Neural progenitor cell (in vitro differentiated cells): ENCODE measurements around the gene SNAP29. TPM values are rescaled to one million over a fixed set of nuclear protein-coding genes. Genes with fewer than 3 reads are reported as not detected.

Experiments
- DNase-seq: peaks from one replicate; pipeline ENCODE4 v3.0.0-alpha.2; 2016; ENCODE audit warnings: low spot score
- H2AFZ ChIP-seq: fragments of 200-600 bp; sonication (generic); replicated peaks from 2 replicates; pipeline ENCODE4 v1.6.1; 2016; ENCODE audit warnings: antibody characterized with exemption
- H3F3A ChIP-seq: fragments of 200-600 bp; sonication (generic); 2 replicates; pipeline ENCODE4 v1.6.1; 2016; ENCODE audit warnings: antibody characterized with exemption, low read depth
- H3K27ac ChIP-seq: fragments of 200-600 bp; sonication (generic); 2 replicates; pipeline ENCODE4 v1.5.1; 2016; ENCODE audit warnings: mild to moderate bottlenecking
- H3K27me3 ChIP-seq: fragments of 200-600 bp; sonication (generic); 2 replicates; pipeline ENCODE4 v1.6.1; 2016; ENCODE audit warnings: mild to moderate bottlenecking, moderate library complexity
- H3K36me3 ChIP-seq: fragments of 200-600 bp; sonication (generic); 2 replicates; pipeline ENCODE4 v1.5.1; 2016
- H3K4me1 ChIP-seq: fragments of 200-600 bp; sonication (generic); 2 replicates; pipeline ENCODE4 v1.6.1; 2016; ENCODE audit warnings: mixed run types
- H3K4me2 ChIP-seq: fragments of 200-600 bp; sonication (generic); 2 replicates; pipeline ENCODE4 v1.6.1; 2016
- H3K4me3 ChIP-seq: fragments of 200-600 bp; sonication (generic); 2 replicates; pipeline ENCODE4 v1.5.1; 2016
- H3K79me2 ChIP-seq: fragments of 200-600 bp; sonication (generic); 2 replicates; pipeline ENCODE4 v1.6.1; 2016; ENCODE audit warnings: low read depth
- H3K9ac ChIP-seq: fragments of 200-600 bp; sonication (generic); 2 replicates; pipeline ENCODE4 v1.6.1; 2016
- H3K9me3 ChIP-seq: fragments of 200-600 bp; sonication (generic); 2 replicates; pipeline ENCODE4 v1.5.1; 2016; ENCODE audit warnings: low read depth
- H4K20me1 ChIP-seq: fragments of 200-600 bp; sonication (generic); 2 replicates; pipeline ENCODE4 v1.6.1; 2016; ENCODE audit warnings: low read depth
- H3K27ac Mint-ChIP-seq: 3 replicates; pipeline ENCODE4 v1.8.0; 2021; ENCODE audit warnings: mixed read lengths
- H3K27me3 Mint-ChIP-seq: 2 replicates; pipeline ENCODE4 v1.8.0; 2022; ENCODE audit warnings: low read depth, mild to moderate bottlenecking, inconsistent platforms, moderate library complexity, mixed read lengths; ENCODE audit not compliant: insufficient read depth
- H3K36me3 Mint-ChIP-seq: 3 replicates; pipeline ENCODE4 v1.8.0; 2021; ENCODE audit warnings: mixed read lengths
- H3K4me1 Mint-ChIP-seq: 3 replicates; pipeline ENCODE4 v1.8.0; 2021; ENCODE audit warnings: mixed read lengths
- H3K4me3 Mint-ChIP-seq: 3 replicates; pipeline ENCODE4 v1.8.0; 2021; ENCODE audit warnings: mild to moderate bottlenecking, moderate library complexity, mixed read lengths
- H3K9me3 Mint-ChIP-seq: 3 replicates; pipeline ENCODE4 v1.8.0; 2020; ENCODE audit warnings: mixed read lengths
- CTCF ChIP-seq: fragments of 200-600 bp; sonication (generic); IDR thresholded peaks from 2 replicates; pipeline ENCODE4 v1.5.1; 2017; ENCODE audit warnings: antibody characterized with exemption, mild to moderate bottlenecking
- EZH2 ChIP-seq: fragments of 200-600 bp; sonication (generic); IDR thresholded peaks from 2 replicates; pipeline ENCODE4 v1.6.1; 2017; ENCODE audit warnings: antibody characterized with exemption, mild to moderate bottlenecking, moderate library complexity
- EZH2phosphoT487 ChIP-seq: fragments of 200-600 bp; sonication (generic); IDR thresholded peaks from 2 replicates; pipeline ENCODE4 v1.6.1; 2017; ENCODE audit warnings: antibody characterized with exemption
- total RNA-seq: library from RNA; depleted of rRNA; stranded (reverse); fragments of >200 nt; gene quantifications from 2 replicates; pipeline ENCODE4 v1.2.3, GENCODE V29; 2015; ENCODE audit warnings: low replicate concordance

Gene SNAP29
- total RNA-seq, 1 donor from 2014 or later: 5.6 TPM

GRCh38 chr22:20852503-20852902, 6.3 kb upstream of the SNAP29 start:
- peaks cover 18% of the 10 kb centered on the region for H4K20me1 ChIP-seq
- peaks cover 88% of the 10 kb centered on the region for H3K79me2 ChIP-seq
- peaks cover 2% of the 10 kb centered on the region for H3F3A ChIP-seq
- H3K4me2 ChIP-seq: no peak overlapping the region
- Mint-ChIP-seq H3K27me3 (no peaks in the 10 kb centered on the region), H3K27ac (no peak overlapping the region), H3K9me3 (no peaks in the 10 kb centered on the region), H3K36me3 (no peaks in the 10 kb centered on the region), H3K4me3 (no peak overlapping the region), H3K4me1 (peaks cover 18% of the 10 kb centered on the region)
- H3K4me1 ChIP-seq: peaks cover 10% of the 10 kb centered on the region
- H3K27me3 ChIP-seq: no peaks in the 10 kb centered on the region
- H3K36me3 ChIP-seq: no peaks in the 10 kb centered on the region
- no peaks in the 10 kb centered on the region for H3K9me3 ChIP-seq
- H2AFZ ChIP-seq: no peak overlapping the region
- no peak for DNase-seq
- no peak for TF ChIP-seq EZH2
- no peak for TF ChIP-seq CTCF
- TF ChIP-seq EZH2phosphoT487: no peak
- no peak overlapping the region for H3K4me3 ChIP-seq
- H3K9ac ChIP-seq: no peak overlapping the region
- no peak overlapping the region for H3K27ac ChIP-seq

- Histone ChIP-seq H3K27me3 (no peaks in the 10 kb centered on the region), H3F3A (peaks cover 9% of the 10 kb centered on the region), H3K36me3 (no peaks in the 10 kb centered on the region), H3K27ac (no peak overlapping the region), H3K9ac (no peak overlapping the region), H3K9me3 (no peaks in the 10 kb centered on the region), H3K4me1 (peaks cover 10% of the 10 kb centered on the region), H3K79me2 (peaks cover 89% of the 10 kb centered on the region), H4K20me1 (peaks cover 18% of the 10 kb centered on the region), H3K4me3 (no peak overlapping the region), H3K4me2 (no peak overlapping the region), H2AFZ (no peak overlapping the region)
- H3K27me3 Mint-ChIP-seq: no peaks in the 10 kb centered on the region
- no peaks in the 10 kb centered on the region for H3K9me3 Mint-ChIP-seq
- H3K4me3 Mint-ChIP-seq: no peak overlapping the region
- H3K36me3 Mint-ChIP-seq: no peaks in the 10 kb centered on the region
- H3K4me1 Mint-ChIP-seq: peaks cover 24% of the 10 kb centered on the region
- H3K27ac Mint-ChIP-seq: peak overlapping the region; percentile 5
- TF ChIP-seq CTCF: no peak
- TF ChIP-seq EZH2: no peak
- TF ChIP-seq EZH2phosphoT487: no peak
- DNase-seq: no peak
Measured at GRCh38 chr22:20853236-20853660, 5.6 kb upstream of the SNAP29 start.

GRCh38 chr22:20857247-20857643, 1.6 kb upstream of the SNAP29 start:
- Mint-ChIP-seq H3K9me3 (no peaks in the 10 kb centered on the region), H3K4me1 (peaks cover 28% of the 10 kb centered on the region), H3K27me3 (no peaks in the 10 kb centered on the region), H3K4me3 (peak overlapping the region; percentile 91), H3K27ac (no peak overlapping the region), H3K36me3 (no peaks in the 10 kb centered on the region)
- Histone ChIP-seq H4K20me1 (peaks cover 18% of the 10 kb centered on the region), H3K9ac (no peak overlapping the region), H3K4me3 (peak overlapping the region; percentile 97), H3K4me2 (peak overlapping the region; percentile 95), H3K9me3 (no peaks in the 10 kb centered on the region), H3K4me1 (peaks cover 14% of the 10 kb centered on the region), H3K27ac (no peak overlapping the region), H3F3A (peaks cover 20% of the 10 kb centered on the region), H3K36me3 (no peaks in the 10 kb centered on the region), H3K79me2 (peaks cover 61% of the 10 kb centered on the region), H3K27me3 (no peaks in the 10 kb centered on the region), H2AFZ (no peak overlapping the region)
- DNase-seq: no peak
- TF ChIP-seq EZH2: no peak
- no peak for TF ChIP-seq CTCF
- TF ChIP-seq EZH2phosphoT487: no peak
